A673 (cell line): ENCODE measurements around the gene FRMD4B. TPM values are rescaled to one million over a fixed set of nuclear protein-coding genes. Genes with fewer than 3 reads are reported as not detected.

Source experiments
- BruUV-seq: library from RNA; stranded (reverse); fragments of 400-500 nt; replicated peaks from 2 replicates; lab custom pipeline; 2021; lab: Mats Ljungman, UMichigan
- CTCF ChIA-PET: fragments of 300-600 bp; sonication (Branson Sonifier 250); formaldehyde crosslinking; loops from one replicate; lab custom pipeline; 2022; ENCODE audit warnings: antibody characterized with exemption; lab: Charles Lee
- POLR2A ChIA-PET: fragments of 300-600 bp; sonication (Branson Sonifier 250); formaldehyde crosslinking; loops from one replicate; lab custom pipeline; 2022; ENCODE audit warnings: antibody characterized with exemption; ENCODE audit not compliant: low non-redundant PET; lab: Charles Lee
- DNase-seq: peaks from one replicate; pipeline ENCODE4 v3.0.0-alpha.2; 2015; ENCODE audit warnings: low spot score
- H3K27ac ChIP-seq: fragments of 200-600 bp; sonication (generic); 2 replicates; pipeline ENCODE4 v1.5.1; 2016; ENCODE audit warnings: mixed run types, low read depth, mild to moderate bottlenecking, mixed read lengths, antibody characterized with exemption, low read length; ENCODE audit not compliant: poor library complexity, severe bottlenecking
- H3K27me3 ChIP-seq: fragments of 200-600 bp; sonication (generic); replicated peaks from 2 replicates; pipeline ENCODE4 v1.6.1; 2017; ENCODE audit warnings: mixed run types, low read depth, mild to moderate bottlenecking, mixed read lengths, antibody characterized with exemption, low read length; ENCODE audit not compliant: insufficient read depth, poor library complexity
- H3K36me3 ChIP-seq: fragments of 200-600 bp; sonication (generic); 2 replicates; pipeline ENCODE4 v1.6.1; 2016; ENCODE audit warnings: mixed run types, mild to moderate bottlenecking, mixed read lengths, antibody characterized with exemption, low read length; ENCODE audit not compliant: insufficient read depth, poor library complexity, severe bottlenecking
- H3K4me1 ChIP-seq: fragments of 200-600 bp; sonication (generic); 2 replicates; pipeline ENCODE4 v1.6.1; 2017; ENCODE audit warnings: mixed run types, mild to moderate bottlenecking, mixed read lengths, antibody characterized with exemption, low read length; ENCODE audit not compliant: insufficient read depth, poor library complexity, severe bottlenecking
- H3K4me3 ChIP-seq: fragments of 200-600 bp; sonication (generic); 2 replicates; pipeline ENCODE4 v1.5.1; 2016; ENCODE audit warnings: low read depth, mixed run types, mild to moderate bottlenecking, mixed read lengths, low read length; ENCODE audit not compliant: poor library complexity, severe bottlenecking
- H3K9me3 ChIP-seq: fragments of 200-600 bp; sonication (generic); 2 replicates; pipeline ENCODE4 v1.6.1; 2016; ENCODE audit warnings: mixed run types, low read depth, mild to moderate bottlenecking, mixed read lengths, antibody characterized with exemption, low read length; ENCODE audit not compliant: poor library complexity, severe bottlenecking
- CTCF ChIP-seq: fragments of 300-800, 200-600 bp; sonication (generic); conservative IDR thresholded peaks from 2 replicates; pipeline ENCODE4 v1.5.1; 2017; ENCODE audit warnings: low read depth, mild to moderate bottlenecking, antibody characterized with exemption, low read length, moderate library complexity, mixed read lengths
- EZH2 ChIP-seq: fragments of 200-600 bp; sonication (generic); IDR thresholded peaks from 2 replicates; pipeline ENCODE4 v1.6.1; 2017; ENCODE audit warnings: borderline replicate concordance, low read depth, mild to moderate bottlenecking, mixed read lengths, antibody characterized with exemption, low read length; ENCODE audit not compliant: poor library complexity, severe bottlenecking
- intact Hi-C: fragments of 100-400 bp; cut with micrococcal nuclease; formaldehyde crosslinking; loops from one replicate; pipeline ENCODE4 v1.10.0; 2022; ENCODE audit not compliant: unreplicated experiment
- total RNA-seq: library from RNA; stranded (reverse); gene quantifications from 2 replicates; pipeline ENCODE4 v1.2.3, GENCODE V29; 2021

The FRMD4B gene
- total RNA-seq, 1 experiment from 2014 or later: 0.21 TPM

GRCh38 chr3:69409831-69410230 is 23.9 kb upstream of the FRMD4B start:
- intact Hi-C loops: loop anchor here (5.0 kb wide), 1 partner anchor 248 kb away; no protein-coding TSS in a partner anchor
- POLR2A ChIA-PET: no interaction called here
- BruUV-seq: no TSS peak

DNA sequence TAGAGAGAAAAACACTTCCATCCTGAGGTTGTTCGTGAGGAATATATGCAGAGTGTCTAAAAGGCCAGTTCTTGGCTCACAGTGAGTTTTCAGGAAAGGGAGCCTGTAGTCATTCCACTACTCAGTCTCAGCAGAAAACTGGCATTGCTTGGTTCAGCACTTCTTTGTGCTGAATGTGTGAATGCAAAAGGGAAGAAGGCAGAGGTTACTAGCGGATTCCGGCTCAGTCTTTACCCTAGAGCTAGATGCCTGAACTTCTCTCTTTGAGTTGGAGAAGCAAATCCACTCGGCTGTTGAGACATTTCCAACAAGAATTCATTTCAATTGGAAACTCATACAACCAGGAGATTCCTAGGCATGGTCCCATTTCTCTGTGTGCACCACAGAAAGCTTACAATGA is 23.1 kb upstream of the FRMD4B start:
- TF ChIP-seq CTCF (no peak), EZH2 (no peak)
- Histone ChIP-seq H3K36me3 (no peaks in the 10 kb centered on the region), H3K9me3 (no peaks in the 10 kb centered on the region), H3K4me3 (no peak overlapping the region), H3K27ac (no peak overlapping the region), H3K27me3 (no peaks in the 10 kb centered on the region), H3K4me1 (no peaks in the 10 kb centered on the region)
- no TSS peak for BruUV-seq
- POLR2A ChIA-PET: no interaction called here
- intact Hi-C loops: no loop called here
- no peak for DNase-seq
- CTCF ChIA-PET: no interaction called here

More at GRCh38 chr3:69409831-69410230, 23.9 kb upstream of the FRMD4B start:
- Histone ChIP-seq H3K27me3 (no peaks in the 10 kb centered on the region), H3K9me3 (no peaks in the 10 kb centered on the region), H3K36me3 (no peaks in the 10 kb centered on the region), H3K4me3 (no peak overlapping the region), H3K27ac (no peak overlapping the region), H3K4me1 (no peaks in the 10 kb centered on the region)
- no peak for DNase-seq
- CTCF ChIA-PET: interaction anchor here (0.6 to 1.0 kb wide), 2 partner anchors 289 to 318 kb away, joined by 3 to 5 read pairs; no protein-coding TSS in a partner anchor
- no peak for TF ChIP-seq CTCF
- no peak for TF ChIP-seq EZH2

DNA sequence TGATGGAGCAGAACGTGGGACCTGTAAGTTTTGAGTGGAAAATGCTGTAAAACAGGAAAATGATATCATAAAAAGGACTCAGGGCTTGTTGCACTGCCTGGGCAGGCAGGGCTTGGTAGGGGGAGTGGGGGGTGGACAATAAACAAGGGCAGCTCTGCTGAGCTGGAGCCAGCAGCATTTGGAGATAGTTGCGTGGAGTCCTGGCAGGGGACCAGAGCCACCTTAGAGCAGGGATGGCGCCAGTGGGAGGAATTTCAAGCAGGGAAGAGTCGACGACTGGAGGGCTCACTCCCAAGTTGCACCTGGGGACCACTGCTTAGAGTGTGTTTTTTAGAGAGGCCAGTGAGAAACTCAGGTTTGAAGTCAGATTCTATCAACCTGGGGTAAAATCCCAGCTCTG is 22.7 kb upstream of the FRMD4B start:
- no TSS peak for BruUV-seq
- no peaks in the 10 kb centered on the region for H3K27me3 ChIP-seq
- POLR2A ChIA-PET: no interaction called here

More for the DNA sequence above, 22.7 kb upstream of the FRMD4B start:
- CTCF ChIA-PET: no interaction called here
- no peak for DNase-seq
- Histone ChIP-seq H3K27ac (no peak overlapping the region), H3K4me3 (no peak overlapping the region), H3K4me1 (no peaks in the 10 kb centered on the region), H3K9me3 (no peaks in the 10 kb centered on the region), H3K36me3 (no peaks in the 10 kb centered on the region)
- no peak for TF ChIP-seq CTCF
- TF ChIP-seq EZH2: no peak
- intact Hi-C loops: no loop called here
